ENCODE data around the gene UROC1. TPM values are rescaled to one million over a fixed set of nuclear protein-coding genes. Genes with fewer than 3 reads are reported as not detected.

UROC1 gene
- total RNA-seq, 1 experiment from 2014 or later, result not detected

DNA sequence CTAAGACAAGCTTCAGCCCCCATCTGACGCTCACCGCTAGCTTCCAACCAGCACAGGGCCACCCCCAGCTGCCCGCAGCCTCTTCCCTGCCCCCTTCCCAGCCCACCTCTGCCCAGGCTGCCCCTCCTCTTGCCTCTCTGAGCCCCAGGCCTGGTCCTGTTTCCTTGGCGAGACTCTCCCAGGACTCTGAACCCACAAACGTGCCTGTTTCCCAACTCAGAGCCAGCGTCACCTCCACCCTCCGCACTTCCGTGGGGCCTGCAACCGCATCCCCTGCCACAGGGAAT, 76.9 kb downstream of the UROC1 start:
- H3K27me3 ChIP-seq (replicated peaks; ENCODE audit: insufficient read depth, low read depth, low read length, poor library complexity), result no peaks in the 10 kb centered on the region
- no peak for DNase-seq (ENCODE audit: low spot score)
- H3K36me3 ChIP-seq (ENCODE audit: insufficient read depth, low read length, poor library complexity, severe bottlenecking), result peaks cover 54% of the 10 kb centered on the region
- H3K4me1 ChIP-seq (ENCODE audit: insufficient read depth, low read length, poor library complexity, severe bottlenecking), result no peaks in the 10 kb centered on the region
- CTCF ChIA-PET, result no interaction called here
- BruUV-seq (replicated peaks), result no TSS peak
- no peak overlapping the region for H3K4me3 ChIP-seq (ENCODE audit: low read depth, low read length, poor library complexity, severe bottlenecking)
- H3K9me3 ChIP-seq (ENCODE audit: low read depth, low read length, poor library complexity, severe bottlenecking), result no peaks in the 10 kb centered on the region
- no peak overlapping the region for H3K27ac ChIP-seq (ENCODE audit: low read depth, low read length, poor library complexity, severe bottlenecking)
- POLR2A ChIA-PET (ENCODE audit: low non-redundant PET), result no interaction called here
- intact Hi-C loops (cut with micrococcal nuclease; ENCODE audit: unreplicated experiment), result no loop called here
- TF ChIP-seq, protein P1, sequence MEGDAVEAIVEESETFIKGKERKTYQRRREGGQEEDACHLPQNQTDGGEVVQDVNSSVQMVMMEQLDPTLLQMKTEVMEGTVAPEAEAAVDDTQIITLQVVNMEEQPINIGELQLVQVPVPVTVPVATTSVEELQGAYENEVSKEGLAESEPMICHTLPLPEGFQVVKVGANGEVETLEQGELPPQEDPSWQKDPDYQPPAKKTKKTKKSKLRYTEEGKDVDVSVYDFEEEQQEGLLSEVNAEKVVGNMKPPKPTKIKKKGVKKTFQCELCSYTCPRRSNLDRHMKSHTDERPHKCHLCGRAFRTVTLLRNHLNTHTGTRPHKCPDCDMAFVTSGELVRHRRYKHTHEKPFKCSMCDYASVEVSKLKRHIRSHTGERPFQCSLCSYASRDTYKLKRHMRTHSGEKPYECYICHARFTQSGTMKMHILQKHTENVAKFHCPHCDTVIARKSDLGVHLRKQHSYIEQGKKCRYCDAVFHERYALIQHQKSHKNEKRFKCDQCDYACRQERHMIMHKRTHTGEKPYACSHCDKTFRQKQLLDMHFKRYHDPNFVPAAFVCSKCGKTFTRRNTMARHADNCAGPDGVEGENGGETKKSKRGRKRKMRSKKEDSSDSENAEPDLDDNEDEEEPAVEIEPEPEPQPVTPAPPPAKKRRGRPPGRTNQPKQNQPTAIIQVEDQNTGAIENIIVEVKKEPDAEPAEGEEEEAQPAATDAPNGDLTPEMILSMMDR (conservative IDR thresholded peaks at IDR 0.05; ENCODE audit: low read depth, low read length), result no peak
- TF ChIP-seq EZH2 (IDR thresholded peaks at IDR 0.05; ENCODE audit: borderline replicate concordance, low read depth, low read length, poor library complexity, severe bottlenecking), result no peak

DNA sequence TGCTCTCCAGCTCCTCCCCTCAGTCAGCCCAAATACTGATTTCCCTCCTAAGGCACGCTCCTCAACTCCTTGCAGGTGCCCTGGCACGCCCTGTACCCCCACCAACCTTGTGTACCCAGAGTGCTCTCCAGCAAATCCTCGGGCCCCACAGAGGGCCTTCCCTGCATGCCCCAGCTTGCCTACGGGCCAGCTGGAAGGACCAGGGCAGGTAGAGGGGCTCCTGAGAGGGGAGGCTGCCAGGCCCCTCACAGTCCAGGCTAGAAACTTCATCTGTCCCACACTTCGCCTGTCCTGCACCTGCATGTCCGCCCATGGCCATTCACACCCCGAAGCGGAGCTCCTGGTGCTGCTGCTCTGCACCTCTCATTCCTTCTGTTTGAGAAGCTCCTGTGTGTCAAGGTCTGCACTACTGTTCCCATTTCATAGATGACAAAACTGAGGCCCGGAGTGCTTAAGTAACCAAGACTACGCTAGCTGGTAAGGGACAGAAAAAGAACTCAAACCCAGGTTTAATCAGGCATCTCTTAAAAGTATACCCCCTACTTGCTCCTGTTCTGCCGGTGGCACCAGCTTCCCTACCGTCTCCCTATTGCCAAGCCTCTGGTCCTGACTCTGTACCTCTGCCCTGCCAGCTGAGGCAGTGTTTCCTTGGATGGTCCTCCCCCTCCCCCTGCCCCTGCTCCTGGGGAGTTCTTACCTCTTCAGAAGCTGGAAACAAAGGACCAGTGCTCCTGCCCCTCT, 77.4 kb downstream of the UROC1 start:
- TF ChIP-seq, protein P1 (conservative IDR thresholded peaks at IDR 0.05; ENCODE audit: low read depth, low read length), result no peak
- TF ChIP-seq EZH2 (IDR thresholded peaks at IDR 0.05; ENCODE audit: borderline replicate concordance, low read depth, low read length, poor library complexity, severe bottlenecking), result no peak
- no peak overlapping the region for H3K27ac ChIP-seq (ENCODE audit: low read depth, low read length, poor library complexity, severe bottlenecking)
- H3K4me1 ChIP-seq (ENCODE audit: insufficient read depth, low read length, poor library complexity, severe bottlenecking), result no peaks in the 10 kb centered on the region
- no peaks in the 10 kb centered on the region for H3K27me3 ChIP-seq (replicated peaks; ENCODE audit: insufficient read depth, low read depth, low read length, poor library complexity)
- no TSS peak for BruUV-seq (replicated peaks)
- no peak for DNase-seq (ENCODE audit: low spot score)
- POLR2A ChIA-PET (ENCODE audit: low non-redundant PET), result no interaction called here
- no peaks in the 10 kb centered on the region for H3K9me3 ChIP-seq (ENCODE audit: low read depth, low read length, poor library complexity, severe bottlenecking)
- CTCF ChIA-PET, result no interaction called here
- intact Hi-C loops (cut with micrococcal nuclease; ENCODE audit: unreplicated experiment), result no loop called here
- H3K4me3 ChIP-seq (ENCODE audit: low read depth, low read length, poor library complexity, severe bottlenecking), result no peak overlapping the region
- peaks cover 54% of the 10 kb centered on the region for H3K36me3 ChIP-seq (ENCODE audit: insufficient read depth, low read length, poor library complexity, severe bottlenecking)

DNA sequence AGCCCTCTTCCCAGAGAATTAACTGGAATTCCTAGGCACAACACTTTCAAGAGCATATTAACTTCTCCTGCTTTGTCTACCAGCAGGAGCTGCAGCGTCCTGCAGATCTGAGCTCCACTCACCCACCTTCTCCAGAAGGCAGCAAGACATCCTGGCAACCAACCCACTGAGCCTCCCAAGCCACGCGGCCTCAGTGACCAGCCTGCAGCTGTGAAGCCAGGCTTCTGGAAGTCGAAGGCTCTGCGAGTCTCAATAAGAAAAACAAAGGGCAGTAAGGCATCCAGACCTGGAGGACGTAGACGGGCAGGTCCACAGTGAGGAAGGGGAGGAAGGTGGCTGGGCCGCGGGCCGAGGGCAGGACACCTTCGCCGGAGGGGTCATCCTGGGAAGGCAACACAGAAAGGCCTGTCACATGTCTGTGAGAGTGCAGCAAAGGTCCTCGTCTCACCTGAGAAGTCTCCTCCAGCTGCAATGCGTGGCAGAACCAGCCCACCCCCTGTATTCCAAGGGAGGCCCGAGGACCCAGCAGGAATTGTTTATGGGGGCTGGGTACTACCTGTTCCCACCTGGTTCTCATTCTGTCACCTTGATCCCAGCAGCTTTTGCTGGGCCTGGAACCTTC, 78.1 kb downstream of the UROC1 start:
- Histone ChIP-seq H3K27me3 (replicated peaks; ENCODE audit: insufficient read depth, low read depth, low read length, poor library complexity) (no peaks in the 10 kb centered on the region), H3K36me3 (ENCODE audit: insufficient read depth, low read length, poor library complexity, severe bottlenecking) (peaks cover 54% of the 10 kb centered on the region), H3K27ac (ENCODE audit: low read depth, low read length, poor library complexity, severe bottlenecking) (no peak overlapping the region), H3K4me3 (ENCODE audit: low read depth, low read length, poor library complexity, severe bottlenecking) (no peak overlapping the region), H3K4me1 (ENCODE audit: insufficient read depth, low read length, poor library complexity, severe bottlenecking) (no peaks in the 10 kb centered on the region), H3K9me3 (ENCODE audit: low read depth, low read length, poor library complexity, severe bottlenecking) (no peaks in the 10 kb centered on the region)
- TF ChIP-seq, protein P1 (conservative IDR thresholded peaks at IDR 0.05; ENCODE audit: low read depth, low read length), result no peak
- TF ChIP-seq EZH2 (IDR thresholded peaks at IDR 0.05; ENCODE audit: borderline replicate concordance, low read depth, low read length, poor library complexity, severe bottlenecking), result no peak
- ChIA-PET CTCF (no interaction called here), POLR2A (ENCODE audit: low non-redundant PET) (no interaction called here)
- BruUV-seq (replicated peaks), result no TSS peak
- intact Hi-C loops (cut with micrococcal nuclease; ENCODE audit: unreplicated experiment), result no loop called here
- no peak for DNase-seq (ENCODE audit: low spot score)
